Measurements from ENCODE around the gene USP34.
"Not testable (repeated sequence)": the region's sequence is repeated elsewhere in the genome, so short reads cannot be mapped to it uniquely, and the experiment has no call there.

Gene USP34

GRCh38 chr2:61421611-61422010 is 49.3 kb downstream of the USP34 start:
- DNase-seq: no peak

GRCh38 chr2:61420991-61421544 is 49.8 kb downstream of the USP34 start:
- no peak for DNase-seq

- DNase-seq: no peak
Measured at GRCh38 chr2:61419570-61419969, 51.3 kb downstream of the USP34 start.

GRCh38 chr2:61419129-61419528 is 51.8 kb downstream of the USP34 start:
- DNase-seq: no peak

GRCh38 chr2:61416871-61417645 is 53.8 kb downstream of the USP34 start:
- no peak for DNase-seq

GRCh38 chr2:61415265-61415664 is 55.6 kb downstream of the USP34 start:
- no peak for DNase-seq

- no peak for DNase-seq
Measured at GRCh38 chr2:61414674-61415073, 56.2 kb downstream of the USP34 start.

GRCh38 chr2:61411109-61411508 is 59.8 kb downstream of the USP34 start:
- no peak for DNase-seq

- no peak for DNase-seq
Measured at GRCh38 chr2:61410185-61410584, 60.7 kb downstream of the USP34 start.

- DNase-seq: no peak
Measured at GRCh38 chr2:61405813-61406212, 65.1 kb downstream of the USP34 start.

GRCh38 chr2:61404438-61404837 is 66.4 kb downstream of the USP34 start:
- no peak for DNase-seq

- DNase-seq: no peak
Measured at GRCh38 chr2:61398413-61398812, 72.5 kb downstream of the USP34 start.

GRCh38 chr2:61396005-61396404 is 74.9 kb downstream of the USP34 start:
- no peak for DNase-seq

- not testable (repeated sequence) for DNase-seq
Measured at GRCh38 chr2:61387588-61387987, 83.3 kb downstream of the USP34 start.

GRCh38 chr2:61380882-61381197 is 90.0 kb downstream of the USP34 start:
- not testable (repeated sequence) for DNase-seq

- DNase-seq: no peak
Measured at GRCh38 chr2:61380056-61380881, 90.6 kb downstream of the USP34 start.

GRCh38 chr2:61379521-61379920 is 91.4 kb downstream of the USP34 start:
- no peak for DNase-seq

GRCh38 chr2:61378281-61378680 is 92.6 kb downstream of the USP34 start:
- no peak for DNase-seq

- DNase-seq: no peak
Measured at GRCh38 chr2:61377046-61377445, 93.8 kb downstream of the USP34 start.

GRCh38 chr2:61376211-61376610 is 94.7 kb downstream of the USP34 start:
- no peak for DNase-seq

GRCh38 chr2:61371027-61371426 is 99.9 kb downstream of the USP34 start:
- peak; percentile 20 for DNase-seq

- no peak for DNase-seq
Measured at GRCh38 chr2:61368687-61369665, 101.9 kb downstream of the USP34 start.

GRCh38 chr2:61367177-61367576 is 103.7 kb downstream of the USP34 start:
- DNase-seq: no peak
